HL-60 (cell line): Measurements from ENCODE around the gene DYNC1LI1.

ENCODE experiments used
- DNase-seq, 2 experiments: peaks; one replicate each; pipeline ENCODE4 v3.0.0-alpha.2; 2010 to 2020; ENCODE audit warnings: low read depth in 1 of 2, low spot score in 1 of 2
- H3K27ac ChIP-seq: fragments of 250-450 bp; sonication (Bioruptor Pico); replicated peaks from 2 replicates; pipeline ENCODE4 v1.5.1; 2020; ENCODE audit warnings: mild to moderate bottlenecking, moderate library complexity
- H3K27me3 ChIP-seq: fragments of 250-450 bp; sonication (Bioruptor Pico); 2 replicates; pipeline ENCODE4 v1.5.1; 2021; ENCODE audit warnings: mild to moderate bottlenecking, moderate library complexity; ENCODE audit not compliant: insufficient read depth, poor library complexity, severe bottlenecking
- H3K4me3 ChIP-seq: replicated peaks from 2 replicates; pipeline ENCODE4 v1.5.1; 2011; ENCODE audit warnings: mild to moderate bottlenecking, control low read depth, low read length; ENCODE audit not compliant: insufficient read depth
- CTCF ChIP-seq: IDR thresholded peaks from one replicate; pipeline ENCODE4 v1.5.1; 2011; ENCODE audit warnings: low read length, control low read depth, inconsistent platforms; ENCODE audit not compliant: insufficient read depth
- GABPA ChIP-seq: IDR thresholded peaks from 2 replicates; pipeline ENCODE4 v1.6.1; 2012; ENCODE audit warnings: low read depth
- POLR2AphosphoS5 ChIP-seq: IDR thresholded peaks from 2 replicates; pipeline ENCODE4 v1.6.1; 2012; ENCODE audit warnings: low read depth
- SPI1 ChIP-seq: IDR thresholded peaks from 2 replicates; pipeline ENCODE4 v1.6.1; 2012; ENCODE audit warnings: low read depth, mild to moderate bottlenecking, borderline replicate concordance
- TF ChIP-seq, protein P1 (sequence below): IDR thresholded peaks from 2 replicates; pipeline ENCODE4 v1.6.1; 2012; ENCODE audit warnings: low read depth; ENCODE audit not compliant: insufficient replicate concordance

Gene DYNC1LI1

DNA sequence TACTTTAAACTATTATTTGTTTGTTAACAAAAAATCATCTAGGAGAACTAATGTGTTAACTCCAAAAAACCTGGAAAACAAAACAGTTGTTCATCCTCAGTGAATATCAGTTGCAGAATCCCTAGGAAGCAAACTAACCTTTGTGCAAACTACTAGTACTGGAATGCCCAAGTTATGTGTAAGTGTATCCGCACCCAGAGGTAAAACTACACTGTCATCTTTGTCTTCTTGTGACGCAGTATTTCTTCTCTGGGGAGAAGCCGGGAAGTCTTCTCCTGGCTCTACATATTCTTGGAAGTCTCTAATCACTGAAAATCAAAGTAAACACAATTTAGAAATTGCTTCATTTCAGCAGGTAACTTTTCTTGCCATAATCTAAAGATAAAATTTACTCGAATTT, 29.8 kb downstream of the DYNC1LI1 start:
- no peak for DNase-seq
- Histone ChIP-seq H3K27me3 (no peaks in the 10 kb centered on the region), H3K27ac (no peak overlapping the region), H3K4me3 (no peak overlapping the region)
- TF ChIP-seq CTCF = no peak
- TF ChIP-seq, protein P1, sequence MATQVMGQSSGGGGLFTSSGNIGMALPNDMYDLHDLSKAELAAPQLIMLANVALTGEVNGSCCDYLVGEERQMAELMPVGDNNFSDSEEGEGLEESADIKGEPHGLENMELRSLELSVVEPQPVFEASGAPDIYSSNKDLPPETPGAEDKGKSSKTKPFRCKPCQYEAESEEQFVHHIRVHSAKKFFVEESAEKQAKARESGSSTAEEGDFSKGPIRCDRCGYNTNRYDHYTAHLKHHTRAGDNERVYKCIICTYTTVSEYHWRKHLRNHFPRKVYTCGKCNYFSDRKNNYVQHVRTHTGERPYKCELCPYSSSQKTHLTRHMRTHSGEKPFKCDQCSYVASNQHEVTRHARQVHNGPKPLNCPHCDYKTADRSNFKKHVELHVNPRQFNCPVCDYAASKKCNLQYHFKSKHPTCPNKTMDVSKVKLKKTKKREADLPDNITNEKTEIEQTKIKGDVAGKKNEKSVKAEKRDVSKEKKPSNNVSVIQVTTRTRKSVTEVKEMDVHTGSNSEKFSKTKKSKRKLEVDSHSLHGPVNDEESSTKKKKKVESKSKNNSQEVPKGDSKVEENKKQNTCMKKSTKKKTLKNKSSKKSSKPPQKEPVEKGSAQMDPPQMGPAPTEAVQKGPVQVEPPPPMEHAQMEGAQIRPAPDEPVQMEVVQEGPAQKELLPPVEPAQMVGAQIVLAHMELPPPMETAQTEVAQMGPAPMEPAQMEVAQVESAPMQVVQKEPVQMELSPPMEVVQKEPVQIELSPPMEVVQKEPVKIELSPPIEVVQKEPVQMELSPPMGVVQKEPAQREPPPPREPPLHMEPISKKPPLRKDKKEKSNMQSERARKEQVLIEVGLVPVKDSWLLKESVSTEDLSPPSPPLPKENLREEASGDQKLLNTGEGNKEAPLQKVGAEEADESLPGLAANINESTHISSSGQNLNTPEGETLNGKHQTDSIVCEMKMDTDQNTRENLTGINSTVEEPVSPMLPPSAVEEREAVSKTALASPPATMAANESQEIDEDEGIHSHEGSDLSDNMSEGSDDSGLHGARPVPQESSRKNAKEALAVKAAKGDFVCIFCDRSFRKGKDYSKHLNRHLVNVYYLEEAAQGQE = no peak
- TF ChIP-seq SPI1 = no peak
- TF ChIP-seq POLR2AphosphoS5 = no peak
- TF ChIP-seq GABPA = no peak

GRCh38 chr3:32532434-32532833, 38.2 kb downstream of the DYNC1LI1 start:
- TF ChIP-seq CTCF (no peak), GABPA (no peak), SPI1 (no peak), POLR2AphosphoS5 (no peak)
- TF ChIP-seq, protein P1 = no peak
- DNase-seq = no peak

DNA sequence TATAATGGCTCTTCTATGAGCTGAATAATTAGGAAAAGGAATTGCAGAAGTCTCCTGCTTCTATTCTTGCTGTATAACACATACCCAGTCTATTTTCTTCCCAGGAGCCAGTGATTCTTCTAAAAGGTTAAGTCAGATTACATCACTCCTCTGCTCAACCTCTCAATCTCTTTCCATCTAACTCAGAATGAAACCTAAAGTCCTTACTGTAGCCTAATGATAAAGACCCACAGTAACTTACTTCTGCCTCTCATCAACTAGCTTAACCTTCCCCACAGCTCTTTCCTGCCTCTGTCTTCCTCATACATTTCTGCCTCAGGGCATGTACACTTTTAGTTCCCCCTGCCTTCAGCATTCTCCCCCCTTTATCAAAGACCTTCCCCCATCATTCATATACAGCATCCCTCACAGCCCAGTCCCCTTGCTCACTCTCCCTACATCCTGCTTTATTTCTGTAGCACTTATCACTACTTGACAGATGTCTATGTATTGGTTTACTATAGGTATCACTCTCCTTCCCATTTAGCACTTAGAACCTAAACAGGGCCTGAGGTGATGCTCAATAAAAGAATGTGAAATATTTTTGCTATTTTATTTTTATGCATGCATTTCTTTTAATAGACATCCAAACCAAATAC, 39.5 kb downstream of the DYNC1LI1 start:
- Histone ChIP-seq H3K27ac (no peak overlapping the region), H3K27me3 (no peaks in the 10 kb centered on the region), H3K4me3 (no peak overlapping the region)
- no peak for DNase-seq
- TF ChIP-seq, protein P1 = no peak
- no peak for TF ChIP-seq CTCF
- no peak for TF ChIP-seq GABPA
- no peak for TF ChIP-seq POLR2AphosphoS5
- TF ChIP-seq SPI1 = no peak

More at GRCh38 chr3:32532434-32532833, 38.2 kb downstream of the DYNC1LI1 start:
- Histone ChIP-seq H3K27ac (no peak overlapping the region), H3K27me3 (no peaks in the 10 kb centered on the region), H3K4me3 (no peak overlapping the region)
